ENCODE measurements around the gene TIMM22. TPM values are rescaled to one million over a fixed set of nuclear protein-coding genes. Genes with fewer than 3 reads are reported as not detected.

The TIMM22 gene
- total and polyA plus RNA-seq, 2 donors (not counting 1 experiment from before 2014, with no cell fraction given), result 4.1 to 9.5 TPM

GRCh38 chr17:1010586-1010985 is 13.7 kb downstream of the TIMM22 start:
- no peaks in the 10 kb centered on the region for H3K9me3 Mint-ChIP-seq (ENCODE audit: insufficient read depth)
- Histone ChIP-seq H3K79me2 (ENCODE audit: control insufficient read depth, insufficient read depth, low read length) (no peaks in the 10 kb centered on the region), H2AFZ (ENCODE audit: insufficient read depth, low read depth, low read length, poor library complexity, severe bottlenecking) (no peak overlapping the region), H3K9ac (ENCODE audit: low read length) (no peak overlapping the region), H3K36me3 (replicated peaks in 1 of 2; ENCODE audit: control extremely low read depth in 1 of 2, control insufficient read depth in 1 of 2, extremely low read depth in 1 of 2, insufficient read depth in 2 of 2, low read length in 1 of 2) (peaks cover 0 to 52% of the 10 kb centered on the region in 2 experiments), H3K27ac (ENCODE audit: low read length in 2 of 2) (no peak overlapping the region), H3K9me3 (ENCODE audit: control extremely low read depth in 1 of 3, control insufficient read depth in 2 of 3, insufficient read depth in 1 of 3, low read length in 2 of 3) (no peaks in the 10 kb centered on the region), H3K27me3 (replicated peaks in 1 of 4; ENCODE audit: control extremely low read depth in 1 of 4, control insufficient read depth in 3 of 4, insufficient read depth in 4 of 4, low read length in 3 of 4) (no peaks in the 10 kb centered on the region), H3K4me3 (ENCODE audit: control extremely low read depth in 1 of 5, extremely low read depth in 1 of 5, insufficient read depth in 1 of 5, low read depth in 2 of 5, low read length in 4 of 5) (no peak overlapping the region), H4K20me1 (ENCODE audit: control insufficient read depth, insufficient read depth, low read length, poor library complexity, severe bottlenecking) (no peaks in the 10 kb centered on the region), H3K4me2 (replicated peaks; ENCODE audit: low read depth, low read length, poor library complexity, severe bottlenecking) (no peak overlapping the region), H3K4me1 (ENCODE audit: control insufficient read depth in 2 of 2, insufficient read depth in 2 of 2, low read length in 2 of 2) (no peaks in the 10 kb centered on the region)
- intact Hi-C loops (cut with micrococcal nuclease), result no loop called here
- H3K27ac Mint-ChIP-seq, result no peak overlapping the region
- TF ChIP-seq CTCF (IDR thresholded peaks at IDR 0.05) (no peak), EZH2 (IDR thresholded peaks at IDR 0.05; ENCODE audit: borderline replicate concordance, insufficient read depth, low read depth, low read length, poor library complexity, severe bottlenecking) (no peak)
- ATAC-seq (ENCODE audit: low read depth), result no peak
- CTCF ChIA-PET, result interaction anchor here (0.5 kb wide), 1 partner anchor 14 kb away, joined by 3 read pairs; the partner anchor contains the start of gene TIMM22
- DNase-seq, result no peak
- WGBS (ENCODE audit: insufficient coverage), result 96% methylated on average over 12 of the region's 14 CpGs
- no peak overlapping the region for H3K4me3 Mint-ChIP-seq
- POLR2A ChIA-PET, result no interaction called here
- H3K4me1 Mint-ChIP-seq, result no peaks in the 10 kb centered on the region
- H3K27me3 Mint-ChIP-seq, result no peaks in the 10 kb centered on the region

- Mint-ChIP-seq H3K4me3 (no peak overlapping the region), H3K4me1 (no peaks in the 10 kb centered on the region), H3K27me3 (no peaks in the 10 kb centered on the region), H3K27ac (no peak overlapping the region), H3K9me3 (ENCODE audit: insufficient read depth) (no peaks in the 10 kb centered on the region)
- Histone ChIP-seq H3K9ac (ENCODE audit: low read length) (no peak overlapping the region), H3K27me3 (replicated peaks in 1 of 4; ENCODE audit: control extremely low read depth in 1 of 4, control insufficient read depth in 3 of 4, insufficient read depth in 4 of 4, low read length in 3 of 4) (no peaks in the 10 kb centered on the region), H2AFZ (ENCODE audit: insufficient read depth, low read depth, low read length, poor library complexity, severe bottlenecking) (no peak overlapping the region), H3K4me2 (replicated peaks; ENCODE audit: low read depth, low read length, poor library complexity, severe bottlenecking) (no peak overlapping the region), H4K20me1 (ENCODE audit: control insufficient read depth, insufficient read depth, low read length, poor library complexity, severe bottlenecking) (no peaks in the 10 kb centered on the region), H3K4me1 (ENCODE audit: control insufficient read depth in 2 of 2, insufficient read depth in 2 of 2, low read length in 2 of 2) (no peaks in the 10 kb centered on the region), H3K36me3 (replicated peaks in 1 of 2; ENCODE audit: control extremely low read depth in 1 of 2, control insufficient read depth in 1 of 2, extremely low read depth in 1 of 2, insufficient read depth in 2 of 2, low read length in 1 of 2) (peaks cover 0 to 46% of the 10 kb centered on the region in 2 experiments), H3K9me3 (ENCODE audit: control extremely low read depth in 1 of 3, control insufficient read depth in 2 of 3, insufficient read depth in 1 of 3, low read length in 2 of 3) (no peaks in the 10 kb centered on the region), H3K79me2 (ENCODE audit: control insufficient read depth, insufficient read depth, low read length) (no peaks in the 10 kb centered on the region), H3K27ac (ENCODE audit: low read length in 2 of 2) (no peak overlapping the region), H3K4me3 (ENCODE audit: control extremely low read depth in 1 of 5, extremely low read depth in 1 of 5, insufficient read depth in 1 of 5, low read depth in 2 of 5, low read length in 4 of 5) (no peak overlapping the region)
- ChIA-PET CTCF (interaction anchor here (0.5 kb wide), 1 partner anchor 15 kb away, joined by 3 read pairs; the partner anchor contains the start of gene TIMM22), POLR2A (no interaction called here)
- no peak for TF ChIP-seq EZH2 (IDR thresholded peaks at IDR 0.05; ENCODE audit: borderline replicate concordance, insufficient read depth, low read depth, low read length, poor library complexity, severe bottlenecking)
- TF ChIP-seq CTCF (IDR thresholded peaks at IDR 0.05), result no peak
- no peak for DNase-seq
- WGBS (ENCODE audit: insufficient coverage), result 92% methylated on average over 9 of the region's 10 CpGs
- intact Hi-C loops (cut with micrococcal nuclease), result no loop called here
- no peak for ATAC-seq (ENCODE audit: low read depth)
Measured at GRCh38 chr17:1011138-1011537, 14.2 kb downstream of the TIMM22 start.
